ENCODE results near the gene MYEF2.

GRCh38 chr15:48145923-48146322 lies 32.2 kb downstream of the MYEF2 start:
- TF ChIP-seq POLR2A (IDR thresholded peaks at IDR 0.05; ENCODE audit: low read depth, low read length) = no peak
- no peak for TF ChIP-seq CTCF (IDR thresholded peaks at IDR 0.05; ENCODE audit: extremely low read depth in 1 of 2, insufficient read depth in 1 of 2, low read depth in 1 of 2, low read length in 2 of 2)
- TF ChIP-seq EZH2 (IDR thresholded peaks at IDR 0.05; ENCODE audit: borderline replicate concordance, low read depth, low read length, severe bottlenecking) = no peak
- no peak for TF ChIP-seq GATA2 (IDR thresholded peaks at IDR 0.05; ENCODE audit: insufficient read depth, insufficient read length, low read depth, low read length)
